ENCODE measurements around the gene CCDC89. TPM values are rescaled to one million over a fixed set of nuclear protein-coding genes. Genes with fewer than 3 reads are reported as not detected.

Gene CCDC89
- total and polyA plus RNA-seq, 2 of the 13 experiments (the other 11 are each of a cell fraction or from before 2014, with no cell fraction given) = 0.13 to 0.38 TPM

DNA sequence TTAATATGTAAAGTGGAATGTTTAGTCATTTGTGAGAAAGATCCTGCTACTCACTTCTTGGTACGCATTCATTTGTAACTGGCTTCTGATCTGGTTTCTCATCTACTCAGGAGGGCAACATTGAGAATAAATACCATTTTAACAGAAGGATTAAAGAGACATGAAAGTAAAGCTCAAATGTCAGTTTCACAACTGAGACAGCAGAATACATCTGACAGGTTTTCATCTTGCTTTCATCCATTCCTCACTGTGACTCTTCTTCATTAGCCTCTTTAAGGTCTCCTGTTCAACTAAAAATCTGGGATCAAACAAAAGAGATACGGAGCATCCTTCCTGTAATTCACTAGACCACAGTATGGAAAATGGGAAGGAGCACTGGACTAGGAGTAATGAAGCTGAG, 31.4 kb upstream of the CCDC89 start (continued):
- TF ChIP-seq, protein P1, sequence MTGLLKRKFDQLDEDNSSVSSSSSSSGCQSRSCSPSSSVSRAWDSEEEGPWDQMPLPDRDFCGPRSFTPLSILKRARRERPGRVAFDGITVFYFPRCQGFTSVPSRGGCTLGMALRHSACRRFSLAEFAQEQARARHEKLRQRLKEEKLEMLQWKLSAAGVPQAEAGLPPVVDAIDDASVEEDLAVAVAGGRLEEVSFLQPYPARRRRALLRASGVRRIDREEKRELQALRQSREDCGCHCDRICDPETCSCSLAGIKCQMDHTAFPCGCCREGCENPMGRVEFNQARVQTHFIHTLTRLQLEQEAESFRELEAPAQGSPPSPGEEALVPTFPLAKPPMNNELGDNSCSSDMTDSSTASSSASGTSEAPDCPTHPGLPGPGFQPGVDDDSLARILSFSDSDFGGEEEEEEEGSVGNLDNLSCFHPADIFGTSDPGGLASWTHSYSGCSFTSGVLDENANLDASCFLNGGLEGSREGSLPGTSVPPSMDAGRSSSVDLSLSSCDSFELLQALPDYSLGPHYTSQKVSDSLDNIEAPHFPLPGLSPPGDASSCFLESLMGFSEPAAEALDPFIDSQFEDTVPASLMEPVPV (CRISPR knock-in tag; IDR thresholded peaks at IDR 0.05) = no peak
- TF ChIP-seq ZNF264 (CRISPR knock-in tag; IDR thresholded peaks at IDR 0.05) (no peak), RBM39 (IDR thresholded peaks at IDR 0.05; ENCODE audit: low read depth, low read length, poor library complexity, severe bottlenecking) (no peak)
- TF ChIP-seq, protein P2, sequence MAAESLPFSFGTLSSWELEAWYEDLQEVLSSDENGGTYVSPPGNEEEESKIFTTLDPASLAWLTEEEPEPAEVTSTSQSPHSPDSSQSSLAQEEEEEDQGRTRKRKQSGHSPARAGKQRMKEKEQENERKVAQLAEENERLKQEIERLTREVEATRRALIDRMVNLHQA (CRISPR knock-in tag; IDR thresholded peaks at IDR 0.05) = no peak

DNA sequence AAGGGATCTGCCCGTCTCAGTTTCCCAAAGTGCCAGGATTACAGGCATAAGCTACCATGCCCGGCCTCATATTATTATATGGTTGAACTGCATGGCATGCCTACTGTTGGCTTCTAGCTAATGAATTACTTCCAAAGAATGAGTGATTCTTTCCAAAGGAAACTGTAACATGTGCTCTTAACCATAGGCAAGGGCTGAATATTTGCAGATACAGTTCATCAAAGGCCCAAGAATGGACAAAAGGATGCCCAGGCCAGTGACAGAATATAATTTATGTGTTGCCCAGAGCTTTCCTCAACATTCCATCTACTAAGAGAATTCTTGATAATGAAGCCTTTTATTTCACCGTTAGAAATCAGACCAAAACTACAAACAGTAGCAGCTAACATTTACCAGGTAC, 27.0 kb upstream of the CCDC89 start:
- no peak overlapping the region for H3K27ac ChIP-seq (ENCODE audit: extremely low read length, insufficient read depth, low read length)
- no peak for TF ChIP-seq ZNF468 (CRISPR knock-in tag; IDR thresholded peaks at IDR 0.05)
- TF ChIP-seq SMAD1 (CRISPR knock-in tag; IDR thresholded peaks at IDR 0.05; ENCODE audit: borderline replicate concordance, low read depth) = no peak
- TF ChIP-seq ZNF781 (CRISPR knock-in tag; IDR thresholded peaks at IDR 0.05; ENCODE audit: borderline replicate concordance, not compliant biosample characterization) = no peak
- no peak for TF ChIP-seq NRL (CRISPR knock-in tag; IDR thresholded peaks at IDR 0.05; ENCODE audit: borderline replicate concordance)
- TF ChIP-seq, protein P3, sequence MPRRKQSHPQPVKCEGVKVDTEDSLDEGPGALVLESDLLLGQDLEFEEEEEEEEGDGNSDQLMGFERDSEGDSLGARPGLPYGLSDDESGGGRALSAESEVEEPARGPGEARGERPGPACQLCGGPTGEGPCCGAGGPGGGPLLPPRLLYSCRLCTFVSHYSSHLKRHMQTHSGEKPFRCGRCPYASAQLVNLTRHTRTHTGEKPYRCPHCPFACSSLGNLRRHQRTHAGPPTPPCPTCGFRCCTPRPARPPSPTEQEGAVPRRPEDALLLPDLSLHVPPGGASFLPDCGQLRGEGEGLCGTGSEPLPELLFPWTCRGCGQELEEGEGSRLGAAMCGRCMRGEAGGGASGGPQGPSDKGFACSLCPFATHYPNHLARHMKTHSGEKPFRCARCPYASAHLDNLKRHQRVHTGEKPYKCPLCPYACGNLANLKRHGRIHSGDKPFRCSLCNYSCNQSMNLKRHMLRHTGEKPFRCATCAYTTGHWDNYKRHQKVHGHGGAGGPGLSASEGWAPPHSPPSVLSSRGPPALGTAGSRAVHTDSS (CRISPR knock-in tag; conservative IDR thresholded peaks at IDR 0.05) = no peak
- no peak for TF ChIP-seq MED8 (CRISPR knock-in tag; IDR thresholded peaks at IDR 0.05; ENCODE audit: insufficient replicate concordance)
- TF ChIP-seq JARID2 (CRISPR knock-in tag; IDR thresholded peaks at IDR 0.05; ENCODE audit: insufficient replicate concordance) = no peak
- TF ChIP-seq CREM (IDR thresholded peaks at IDR 0.05) = no peak
- no peak for TF ChIP-seq CREM (CRISPR knock-in tag; IDR thresholded peaks at IDR 0.05)
- TF ChIP-seq ZNF530 (CRISPR knock-in tag; IDR thresholded peaks at IDR 0.05; ENCODE audit: low read depth) = no peak
- no peak for TF ChIP-seq ZNF670 (CRISPR knock-in tag; IDR thresholded peaks at IDR 0.05; ENCODE audit: borderline replicate concordance)
- no peak for TF ChIP-seq CHCHD3 (CRISPR knock-in tag; IDR thresholded peaks at IDR 0.05)
- TF ChIP-seq SALL1 (CRISPR knock-in tag; IDR thresholded peaks at IDR 0.05) = no peak
- TF ChIP-seq POLR2A (IDR thresholded peaks at IDR 0.05; ENCODE audit: insufficient read depth in 1 of 2, low read depth in 2 of 2, low read length in 2 of 2) = no peak
- TF ChIP-seq, protein P4, sequence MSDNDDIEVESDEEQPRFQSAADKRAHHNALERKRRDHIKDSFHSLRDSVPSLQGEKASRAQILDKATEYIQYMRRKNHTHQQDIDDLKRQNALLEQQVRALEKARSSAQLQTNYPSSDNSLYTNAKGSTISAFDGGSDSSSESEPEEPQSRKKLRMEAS (IDR thresholded peaks at IDR 0.05) = no peak
- TF ChIP-seq ZIK1 (CRISPR knock-in tag; IDR thresholded peaks at IDR 0.05; ENCODE audit: borderline replicate concordance, low read depth) = no peak

More for the DNA sequence above, 27.0 kb upstream of the CCDC89 start:
- Histone ChIP-seq H3K4me1 (ENCODE audit: insufficient read depth, low read length) (no peaks in the 10 kb centered on the region), H4K20me1 (ENCODE audit: insufficient read depth, low read length) (no peaks in the 10 kb centered on the region), H3K36me3 (replicated peaks in 1 of 2; ENCODE audit: control insufficient read depth in 1 of 2, insufficient read depth in 2 of 2, low read length in 2 of 2) (no peaks in the 10 kb centered on the region), H3K79me2 (ENCODE audit: insufficient read depth, low read length) (no peaks in the 10 kb centered on the region), H3K9ac (ENCODE audit: insufficient read depth, low read depth, low read length) (no peak overlapping the region), H3K4me2 (ENCODE audit: low read depth, low read length) (no peak overlapping the region), H3K27me3 (ENCODE audit: control insufficient read depth in 1 of 2, insufficient read depth in 2 of 2, low read length in 2 of 2) (no peaks in the 10 kb centered on the region), H3K9me3 (ENCODE audit: low read length) (no peaks in the 10 kb centered on the region), H2AFZ (ENCODE audit: low read length) (no peak overlapping the region), H3K4me3 (replicated peaks in 1 of 3; ENCODE audit: insufficient read depth in 1 of 3, low read depth in 2 of 3, low read length in 3 of 3) (no peak overlapping the region)
- FAIRE-seq (no peak), DNase-seq (ENCODE audit: low spot score) (no peak), ATAC-seq (no peak)
- BruUV-seq (replicated peaks) = no TSS peak
- in situ Hi-C loops (cut with HindIII; ENCODE audit: extremely low pct_ligation_motif_present, low pct_unique_long_range_greater_than_20kb) = no loop called here
- ChIA-PET CTCF (ENCODE audit: low intra/inter-chr PET ratio, low total read pairs) (no interaction called here), POLR2A (no interaction called here)
- WGBS (ENCODE audit: low lambda C conversion rate) = 78% methylated on average over 3 of the region's 3 CpGs
- intact Hi-C loops (cut with micrococcal nuclease; ENCODE audit: unreplicated experiment) = loop anchor here (1.0 kb wide), 1 partner anchor 53 kb away; no protein-coding TSS in a partner anchor

Data from HepG2 (cell line).